GM15510 (cell line): ENCODE results near the gene UBC.

Experiments
- POLR2A ChIP-seq: IDR thresholded peaks from 3 replicates; pipeline ENCODE4 v1.6.1; 2011; ENCODE audit warnings: borderline replicate concordance; ENCODE audit not compliant: insufficient read length; ENCODE audit errors: extremely low read depth

UBC gene

GRCh38 chr12:124874988-124875802, 39.3 kb downstream of the UBC start:
- no peak for TF ChIP-seq POLR2A

- no peak for TF ChIP-seq POLR2A
Measured at GRCh38 chr12:124874188-124874587, 40.3 kb downstream of the UBC start.

GRCh38 chr12:124872068-124872719, 42.3 kb downstream of the UBC start:
- no peak for TF ChIP-seq POLR2A

- TF ChIP-seq POLR2A = no peak
Measured at GRCh38 chr12:124871297-124871696, 43.2 kb downstream of the UBC start.

GRCh38 chr12:124870515-124870914, 43.9 kb downstream of the UBC start:
- no peak for TF ChIP-seq POLR2A

- TF ChIP-seq POLR2A = no peak
Measured at GRCh38 chr12:124869059-124869665, 45.3 kb downstream of the UBC start.

- no peak for TF ChIP-seq POLR2A
Measured at GRCh38 chr12:124868252-124869058, 46.0 kb downstream of the UBC start.

GRCh38 chr12:124867401-124867930, 47.0 kb downstream of the UBC start:
- no peak for TF ChIP-seq POLR2A

- TF ChIP-seq POLR2A = no peak
Measured at GRCh38 chr12:124866883-124867400, 47.5 kb downstream of the UBC start.

- TF ChIP-seq POLR2A = no peak
Measured at GRCh38 chr12:124866195-124866882, 48.1 kb downstream of the UBC start.

GRCh38 chr12:124865728-124866127, 48.7 kb downstream of the UBC start:
- TF ChIP-seq POLR2A = no peak

- no peak for TF ChIP-seq POLR2A
Measured at GRCh38 chr12:124864326-124864752, 50.1 kb downstream of the UBC start.

GRCh38 chr12:124863416-124864325, 50.8 kb downstream of the UBC start, which contains the start of gene SCARB1:
Gene SCARB1, minus strand, starts transcription at chr12:124863864. Its CDS starts 144 bp downstream, at chr12:124863720.
- peak; percentile 95 for TF ChIP-seq POLR2A
